T-helper 1 cell (primary cell): ENCODE results near the gene ATXN1.
A peak's percentile ranks its signal among the peaks of the same experiment; 100 is the strongest.

Source experiments
- DNase-seq, 5 donors: peaks; one replicate each; pipeline ENCODE4 v3.0.0-alpha.2; 2012 to 2020

ATXN1 gene

DNA sequence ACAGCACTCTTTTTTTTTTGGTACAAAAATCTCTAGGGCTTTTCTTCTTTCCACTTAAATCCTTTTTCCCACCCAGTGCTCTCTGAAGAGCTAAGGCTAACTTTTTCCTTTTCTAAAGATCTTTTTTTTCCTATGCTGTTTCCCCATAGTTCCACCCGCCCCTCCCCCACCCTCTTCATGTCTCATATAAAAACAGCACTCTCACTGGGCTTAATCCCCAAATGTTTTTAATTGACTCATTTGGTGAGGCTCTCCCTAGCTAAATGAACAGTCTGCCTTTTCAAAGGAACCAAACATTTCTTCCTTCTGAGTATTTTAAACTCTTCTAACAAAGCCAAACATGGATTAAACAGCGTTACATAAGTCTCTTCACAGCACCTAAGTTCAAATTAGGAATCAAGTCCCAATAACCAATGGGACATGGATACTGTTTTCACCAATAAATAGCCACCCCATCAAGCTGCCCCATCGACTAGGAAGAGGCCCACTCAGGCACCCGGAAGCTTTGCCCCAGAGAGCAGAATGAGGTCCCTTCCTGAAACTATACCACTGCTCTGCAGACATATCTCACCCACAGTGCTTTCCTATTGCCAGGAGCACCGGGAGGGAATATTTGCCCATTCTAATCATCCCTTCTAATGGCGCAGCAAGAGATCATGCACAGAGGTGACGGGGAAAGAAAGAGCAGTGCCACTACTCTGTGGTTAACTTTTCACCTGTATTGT lies 63.7 kb downstream of the ATXN1 start:
- DNase-seq: no peak

DNA sequence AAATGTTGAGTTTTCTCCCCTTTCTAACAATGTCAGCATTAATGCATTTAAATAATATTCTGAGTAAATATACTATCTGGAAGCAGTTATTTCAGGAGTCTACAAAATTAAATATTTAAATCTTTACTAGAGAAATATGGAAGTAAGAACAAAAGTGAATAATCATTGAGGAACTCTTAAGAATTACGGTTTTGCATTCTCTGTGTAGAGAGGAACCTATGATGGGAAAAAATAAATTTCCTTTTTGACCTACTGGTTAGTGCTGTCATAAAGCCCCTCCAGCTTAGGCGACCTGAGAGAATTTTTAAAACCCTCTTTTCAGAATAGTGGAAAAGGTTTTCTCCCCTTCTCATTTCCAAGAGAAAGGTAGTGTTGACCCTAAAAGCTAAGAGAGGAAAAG lies 64.8 kb downstream of the ATXN1 start:
- no peak for DNase-seq

DNA sequence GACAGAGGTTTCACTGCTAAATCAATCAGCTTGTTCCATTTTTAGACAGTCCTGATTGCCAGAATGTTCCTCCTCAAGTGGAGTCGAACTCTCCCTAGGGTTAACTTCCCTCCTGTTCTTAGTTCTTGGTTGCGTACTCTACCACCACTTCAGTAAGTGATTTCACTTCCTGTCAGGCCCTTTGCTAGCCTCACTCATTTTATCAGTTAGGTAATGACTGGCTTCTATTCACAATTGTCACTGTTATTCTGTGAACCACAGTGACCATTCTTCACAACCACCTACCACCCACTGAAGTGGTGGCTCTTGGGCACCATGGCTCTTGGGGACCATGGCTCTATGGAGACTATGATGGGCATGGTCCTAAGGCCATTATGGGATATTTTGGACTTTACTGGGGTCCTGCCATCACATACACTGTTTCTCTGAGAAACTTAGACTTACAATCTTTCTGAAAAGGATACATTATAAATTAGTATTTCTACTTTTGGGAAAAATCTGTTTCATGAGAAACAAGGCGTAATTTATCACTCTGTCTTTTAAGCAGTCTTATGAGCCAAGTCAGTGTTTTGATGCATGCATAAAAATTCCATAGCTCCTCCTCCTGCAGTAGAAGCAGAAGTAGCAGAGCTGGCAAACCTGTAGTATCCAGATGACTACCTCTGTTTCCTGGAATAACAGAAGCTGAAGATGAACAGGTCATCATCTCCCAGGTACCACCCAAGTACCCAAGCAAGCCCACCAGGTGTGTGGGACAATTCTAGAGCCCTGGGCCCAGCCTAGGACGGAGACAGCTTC lies 66.3 kb downstream of the ATXN1 start:
- DNase-seq: peak in 1 of 5 donors; percentile 80

DNA sequence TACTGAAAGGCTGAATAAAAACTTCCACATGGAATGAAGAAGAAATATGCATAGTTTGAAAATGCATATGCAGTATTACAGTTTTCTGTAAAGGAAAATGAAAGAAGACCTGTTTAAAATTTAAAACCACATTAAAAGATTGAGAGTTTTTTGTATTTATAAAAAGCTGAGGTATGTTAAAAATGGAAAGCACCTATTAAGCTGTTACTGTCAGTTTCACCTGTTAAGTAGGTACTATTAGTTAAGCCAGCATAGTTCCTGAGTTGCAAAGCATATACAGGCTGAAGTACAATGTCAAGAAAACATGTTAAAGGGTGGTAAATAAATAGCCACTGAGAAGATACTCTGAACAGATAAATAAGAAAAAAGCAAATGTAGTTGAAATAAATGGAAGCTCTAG lies 69.9 kb downstream of the ATXN1 start:
- DNase-seq: no peak

DNA sequence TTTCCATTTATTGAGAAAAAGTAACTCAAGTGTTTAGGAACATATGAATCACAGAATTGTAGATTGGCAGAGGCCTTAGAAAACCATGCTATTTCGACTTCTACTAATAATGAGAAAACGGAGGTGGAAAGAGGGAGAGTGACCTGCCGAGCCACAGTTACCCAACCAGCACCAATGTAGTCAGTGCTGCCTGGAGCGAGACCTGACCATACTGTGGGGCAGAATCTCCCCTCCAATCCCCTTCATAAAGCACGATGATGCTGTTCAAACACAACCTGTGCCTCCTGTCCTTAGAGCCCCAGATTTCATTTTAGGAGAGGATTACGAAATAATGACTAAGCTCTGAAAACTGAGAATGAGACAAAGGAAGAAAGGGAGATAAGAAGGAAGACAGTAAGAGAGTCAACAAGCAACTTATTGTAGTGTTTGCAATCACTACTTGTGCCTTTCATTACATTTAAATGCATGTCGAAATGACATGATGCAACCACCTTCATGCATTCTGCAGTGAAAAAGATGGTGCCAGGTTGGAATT lies 70.6 kb downstream of the ATXN1 start:
- peak in 1 of 5 donors; percentile 52 for DNase-seq

DNA sequence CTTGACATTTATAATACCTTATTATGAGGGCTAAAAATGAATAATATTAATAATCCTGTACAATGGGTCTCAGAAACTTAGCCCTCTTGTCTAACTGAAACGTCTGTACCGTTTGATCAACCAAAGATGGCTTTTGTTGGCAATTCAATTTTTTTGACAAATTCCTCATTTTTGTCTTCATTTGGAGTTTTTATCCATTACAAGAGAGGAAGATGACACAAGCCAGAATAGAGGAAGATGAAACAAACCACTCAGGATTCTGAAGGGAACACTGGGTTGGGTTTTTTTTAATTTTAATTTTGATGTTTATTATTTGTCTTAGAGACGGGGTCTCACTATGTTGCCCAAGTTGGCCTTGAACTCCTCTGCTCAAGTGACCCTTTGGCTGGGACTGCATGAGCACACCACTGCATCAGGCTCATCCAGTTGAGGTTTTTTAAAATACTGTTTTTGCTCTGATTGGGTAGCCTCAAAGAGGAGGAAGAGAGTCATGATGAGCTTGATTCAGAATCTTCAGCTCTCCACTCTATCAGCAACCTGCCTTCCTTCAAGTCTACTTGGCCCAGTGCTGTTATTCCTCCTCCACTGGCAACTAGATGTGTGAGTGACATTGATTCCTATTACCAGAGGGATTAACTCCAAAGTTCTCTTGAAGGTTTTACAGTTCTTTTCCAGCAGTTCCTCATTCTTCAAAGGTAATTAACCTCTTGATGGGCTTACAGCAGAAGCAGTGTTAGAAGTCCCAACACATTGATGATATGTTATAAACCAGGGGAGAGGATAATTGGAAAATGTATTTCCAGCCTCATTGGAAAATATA lies 71.3 kb downstream of the ATXN1 start:
- no peak for DNase-seq

DNA sequence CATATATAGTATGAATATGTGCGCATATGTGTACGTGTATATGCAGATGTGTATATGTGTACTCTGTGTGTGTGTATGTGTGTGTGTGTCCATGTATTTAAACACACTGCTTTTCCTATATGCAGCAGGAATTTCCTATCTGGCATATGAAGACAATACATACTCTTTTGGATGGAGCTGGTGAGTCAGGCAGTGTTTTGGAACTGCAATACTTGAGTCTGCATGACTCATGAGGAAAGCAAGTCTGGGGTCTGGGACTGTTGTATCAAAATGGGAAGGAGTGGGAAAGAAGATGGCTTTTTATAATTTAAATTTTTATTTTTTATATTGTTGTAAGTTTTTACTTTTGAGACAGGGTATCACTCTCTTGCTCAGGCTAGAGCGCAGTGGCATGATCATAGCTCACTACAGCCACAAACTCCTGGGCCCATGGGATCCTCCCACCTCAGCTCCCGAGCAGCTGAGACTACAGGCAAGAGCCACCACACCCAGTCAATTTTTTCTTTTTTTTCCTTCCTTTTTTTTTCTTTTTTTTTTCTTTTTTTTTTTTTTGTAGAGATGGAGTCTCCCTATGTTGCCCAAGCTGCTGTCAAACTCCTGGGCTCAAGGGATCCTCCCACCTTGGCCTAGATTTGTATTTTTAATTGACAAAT lies 72.2 kb downstream of the ATXN1 start:
- no peak for DNase-seq

DNA sequence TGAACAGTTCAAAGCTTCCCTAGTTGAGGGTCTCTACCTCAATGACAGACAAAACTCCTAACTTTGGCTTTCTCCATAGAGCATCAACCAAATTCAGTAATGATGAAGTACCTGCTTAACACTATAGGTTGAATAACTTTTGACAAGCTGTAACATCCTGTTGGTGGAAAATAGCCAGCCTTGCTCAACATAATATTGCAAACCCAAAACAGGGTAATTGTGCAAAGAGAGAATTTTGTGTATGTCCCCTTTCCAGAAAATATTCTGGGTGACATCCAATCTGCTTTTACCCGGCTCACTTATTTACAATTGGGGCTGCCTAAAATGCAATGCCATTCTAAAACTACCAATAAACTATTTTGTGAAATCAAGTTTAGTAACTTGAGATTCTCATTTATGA lies 72.8 kb downstream of the ATXN1 start:
- no peak for DNase-seq

DNA sequence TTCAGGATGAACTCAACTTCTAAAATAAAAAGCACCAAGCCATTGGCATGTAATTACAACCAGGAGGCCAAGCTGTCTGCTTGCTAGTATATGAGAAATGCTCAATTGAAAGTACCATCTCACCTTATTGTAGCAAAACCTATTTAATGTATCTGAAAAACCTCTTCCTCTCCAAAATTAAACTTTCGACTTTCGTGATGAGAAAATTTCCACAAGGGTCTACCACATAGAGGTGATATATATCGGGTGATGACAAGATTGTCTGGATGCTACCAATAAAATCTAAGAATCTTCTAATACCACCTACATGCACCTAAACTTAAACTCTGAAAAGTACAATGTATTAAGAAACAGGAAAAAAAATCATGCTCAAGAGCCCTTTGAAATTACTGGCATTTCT lies 74.2 kb downstream of the ATXN1 start:
- no peak for DNase-seq

DNA sequence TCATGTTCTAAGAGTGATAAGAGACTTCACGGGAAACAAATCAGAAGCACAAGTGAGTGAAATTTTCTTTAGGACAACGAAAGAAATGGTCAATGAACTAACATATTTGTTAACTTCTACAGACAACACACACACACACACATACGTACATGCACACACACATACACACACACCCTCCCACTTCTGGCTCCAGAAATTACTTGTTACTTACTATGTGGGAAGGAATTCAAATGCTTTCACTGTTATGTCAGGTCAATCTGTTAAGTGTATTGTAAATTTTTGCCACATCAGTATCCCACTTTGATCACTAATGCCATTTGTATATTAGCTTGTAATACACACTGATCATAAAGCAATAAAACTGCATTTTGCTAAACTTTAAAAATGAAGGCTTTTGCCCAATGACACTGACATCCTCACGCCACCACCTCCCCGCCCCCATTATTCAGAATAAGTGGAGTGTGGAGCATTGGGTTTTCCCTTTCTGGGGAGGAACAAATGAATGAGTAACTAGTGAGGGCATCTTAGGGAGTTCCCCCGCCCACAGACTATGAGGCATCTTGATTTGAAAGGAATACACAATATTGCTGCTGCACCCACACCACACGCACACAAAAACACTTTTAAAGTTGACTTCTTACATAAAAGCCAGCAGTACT lies 76.2 kb downstream of the ATXN1 start:
- DNase-seq: peak; percentile 17 to 61 (median 28)

DNA sequence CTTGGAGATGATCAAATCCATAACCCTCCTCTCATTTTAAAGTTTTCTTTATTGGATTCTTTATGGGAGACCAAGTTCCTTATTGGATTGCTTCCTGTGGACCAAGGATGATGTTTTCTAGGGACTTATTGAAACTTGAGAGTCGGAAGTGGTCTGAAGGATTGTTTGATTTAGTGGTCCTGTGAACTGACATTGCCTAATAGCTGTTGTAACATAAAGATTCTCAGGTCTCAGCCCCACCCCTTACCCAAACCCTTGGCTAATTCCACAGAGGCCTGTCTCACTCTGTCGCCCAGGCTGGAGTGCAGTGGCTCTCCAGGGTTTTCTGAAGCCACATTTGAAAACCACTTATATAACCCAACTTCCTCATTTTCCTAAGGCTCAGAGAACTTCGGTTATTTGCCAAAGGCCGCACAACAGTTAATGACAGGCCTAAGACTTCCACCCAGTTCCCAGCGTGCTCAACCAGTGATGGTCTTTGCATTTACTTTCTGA lies 77.0 kb downstream of the ATXN1 start:
- DNase-seq: no peak

DNA sequence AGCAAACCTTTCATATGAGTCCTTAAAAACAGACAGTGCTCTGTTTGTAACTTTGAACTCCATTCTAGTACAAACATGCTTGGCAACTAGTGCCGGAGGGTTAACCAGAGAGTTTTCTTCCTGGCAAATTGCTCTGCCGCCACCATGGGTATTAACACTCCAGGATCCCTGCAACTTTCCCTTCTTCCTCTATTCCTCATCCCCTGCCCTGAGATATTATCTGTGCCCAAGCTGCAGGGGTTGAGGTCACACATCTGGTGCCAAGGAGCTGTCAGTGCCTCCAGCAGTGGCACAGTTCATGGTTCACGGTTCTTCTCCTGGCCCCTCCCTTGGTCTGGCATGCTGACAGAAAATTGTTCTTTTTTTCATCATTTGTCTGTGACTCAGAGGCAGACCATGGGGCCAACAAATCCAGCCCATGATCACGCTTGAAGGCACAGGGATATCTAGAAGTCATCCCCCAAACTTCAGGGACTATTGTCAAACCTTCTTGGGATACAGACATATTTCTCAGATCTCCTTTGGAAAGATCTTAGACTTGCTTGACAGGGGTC lies 77.5 kb downstream of the ATXN1 start:
- DNase-seq: no peak

DNA sequence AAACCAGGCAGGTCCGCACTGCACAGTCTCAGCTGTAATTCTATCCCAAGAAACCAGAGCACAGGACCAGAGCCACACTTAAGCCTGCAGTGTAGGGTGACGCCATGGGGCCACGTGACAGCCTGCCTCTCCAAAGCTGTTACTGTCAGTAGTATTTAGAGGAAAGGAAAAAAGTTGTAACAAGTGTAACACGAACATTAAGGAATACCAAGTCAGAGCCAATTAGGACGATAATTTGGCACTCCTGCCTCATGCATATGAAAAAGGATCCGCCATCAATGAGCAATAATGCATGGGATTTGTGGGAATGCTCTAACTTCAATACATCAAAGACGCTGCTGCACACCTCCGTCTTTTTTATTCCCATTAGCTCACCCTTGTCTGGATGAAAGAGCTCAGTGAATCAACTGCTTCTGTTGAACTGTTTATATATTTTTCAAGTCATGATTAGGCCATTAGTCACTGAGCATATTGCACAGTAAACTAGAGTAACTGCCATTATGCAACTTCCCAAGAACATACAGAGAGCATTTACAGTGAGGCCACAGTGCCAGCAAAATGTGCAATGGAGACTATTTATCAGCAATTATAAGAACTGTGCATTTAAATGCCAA lies 79.9 kb downstream of the ATXN1 start:
- no peak for DNase-seq

DNA sequence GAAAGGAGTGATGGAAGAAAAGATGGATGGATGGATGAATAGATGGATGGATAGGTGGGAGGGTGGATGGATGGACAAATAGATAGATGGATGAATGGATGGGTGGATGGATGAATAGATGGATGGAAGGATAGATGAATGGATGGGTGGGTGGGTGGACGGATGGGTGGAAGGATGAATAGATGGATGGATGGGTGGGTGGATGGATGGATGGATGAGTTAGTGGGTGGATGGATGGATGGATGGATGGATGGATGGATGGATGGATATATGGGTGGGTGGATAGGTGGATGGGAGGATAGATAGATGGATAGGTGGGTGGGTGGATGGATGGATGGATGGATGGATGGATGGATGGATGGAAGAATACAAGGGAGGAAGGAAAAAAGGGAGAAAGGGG lies 82.2 kb downstream of the ATXN1 start:
- DNase-seq: no peak

DNA sequence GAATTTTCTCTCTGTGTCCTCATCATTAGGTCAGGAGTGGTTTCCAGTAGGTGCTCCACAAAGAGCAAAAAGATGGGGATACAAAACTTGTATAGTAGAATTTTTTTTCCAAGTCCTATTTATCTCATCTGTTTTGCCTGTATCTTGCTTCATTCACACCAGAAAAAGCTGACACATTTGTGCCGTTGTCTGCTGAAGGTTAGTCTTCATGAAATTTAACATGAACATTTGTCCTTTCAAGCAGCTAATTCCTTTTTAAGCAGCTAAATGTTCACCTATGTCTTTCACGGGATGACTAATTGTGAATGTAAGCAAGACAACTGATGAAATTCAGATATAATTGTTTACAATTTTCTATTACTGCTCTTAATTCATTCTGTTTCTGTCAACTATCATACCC lies 83.8 kb downstream of the ATXN1 start:
- no peak for DNase-seq

DNA sequence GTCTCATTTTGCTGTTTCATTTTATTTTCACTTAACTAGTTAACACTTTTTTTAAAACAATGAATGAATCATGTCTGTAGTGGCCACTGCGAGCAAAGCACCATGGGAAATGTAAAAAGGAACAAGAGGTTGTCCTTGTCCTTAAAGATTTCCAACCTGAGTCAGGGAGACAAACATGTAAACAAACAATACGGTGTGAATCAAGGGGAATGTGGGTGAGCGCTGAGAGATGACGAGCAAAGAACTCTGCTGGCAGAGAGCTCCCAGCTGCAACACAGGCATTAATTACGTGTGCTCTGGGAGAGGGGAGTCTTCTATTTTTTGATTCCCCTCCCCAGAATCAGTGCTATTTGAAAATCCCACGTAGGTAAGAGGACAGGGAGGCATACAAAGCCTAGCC lies 84.3 kb downstream of the ATXN1 start:
- no peak for DNase-seq

DNA sequence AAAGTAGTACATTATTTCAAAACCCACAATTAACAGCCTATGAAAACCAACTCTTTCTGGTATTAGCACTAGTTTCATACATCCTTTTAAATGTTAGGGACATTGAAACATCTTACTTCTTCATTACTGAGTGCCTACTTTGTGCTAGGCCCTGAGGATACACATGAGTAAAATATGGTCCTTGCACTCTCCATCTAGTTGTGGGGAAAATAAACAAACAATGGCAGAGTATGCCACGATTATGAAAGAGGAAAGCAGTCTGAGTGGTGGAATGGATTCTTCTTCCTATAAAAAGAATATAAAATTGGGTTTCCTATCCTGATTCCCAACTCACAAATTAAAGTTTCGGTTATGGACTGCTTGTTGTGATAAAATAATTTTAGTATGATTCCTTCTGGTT lies 84.9 kb downstream of the ATXN1 start:
- DNase-seq: no peak

DNA sequence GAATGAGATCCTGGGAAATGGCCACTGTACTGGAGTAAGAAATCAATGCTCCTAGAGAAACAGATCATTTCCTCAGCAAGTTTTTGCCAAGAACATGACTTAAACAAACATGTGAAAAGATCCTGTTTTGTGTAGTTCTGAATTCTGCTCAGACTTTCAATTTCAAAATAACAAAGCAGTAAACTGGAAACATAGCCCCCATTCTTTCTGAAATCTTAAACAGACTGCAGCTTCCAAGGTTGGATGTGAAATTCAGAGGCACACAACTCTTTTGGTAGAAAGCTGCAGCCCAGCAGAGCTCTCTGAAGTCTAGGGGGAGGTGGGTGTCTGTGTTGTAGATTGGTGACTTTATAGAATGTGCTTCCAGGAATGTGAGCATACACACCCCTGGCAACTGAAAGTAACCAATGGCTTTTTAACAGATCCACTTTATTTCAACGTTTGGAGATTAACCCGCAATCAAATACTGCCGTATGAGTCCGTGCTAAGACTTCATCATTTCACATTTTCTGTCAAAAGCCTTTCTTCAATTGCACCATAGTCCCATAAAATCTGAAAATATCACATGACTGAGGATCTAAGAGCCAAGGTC lies 86.4 kb downstream of the ATXN1 start:
- DNase-seq: no peak

DNA sequence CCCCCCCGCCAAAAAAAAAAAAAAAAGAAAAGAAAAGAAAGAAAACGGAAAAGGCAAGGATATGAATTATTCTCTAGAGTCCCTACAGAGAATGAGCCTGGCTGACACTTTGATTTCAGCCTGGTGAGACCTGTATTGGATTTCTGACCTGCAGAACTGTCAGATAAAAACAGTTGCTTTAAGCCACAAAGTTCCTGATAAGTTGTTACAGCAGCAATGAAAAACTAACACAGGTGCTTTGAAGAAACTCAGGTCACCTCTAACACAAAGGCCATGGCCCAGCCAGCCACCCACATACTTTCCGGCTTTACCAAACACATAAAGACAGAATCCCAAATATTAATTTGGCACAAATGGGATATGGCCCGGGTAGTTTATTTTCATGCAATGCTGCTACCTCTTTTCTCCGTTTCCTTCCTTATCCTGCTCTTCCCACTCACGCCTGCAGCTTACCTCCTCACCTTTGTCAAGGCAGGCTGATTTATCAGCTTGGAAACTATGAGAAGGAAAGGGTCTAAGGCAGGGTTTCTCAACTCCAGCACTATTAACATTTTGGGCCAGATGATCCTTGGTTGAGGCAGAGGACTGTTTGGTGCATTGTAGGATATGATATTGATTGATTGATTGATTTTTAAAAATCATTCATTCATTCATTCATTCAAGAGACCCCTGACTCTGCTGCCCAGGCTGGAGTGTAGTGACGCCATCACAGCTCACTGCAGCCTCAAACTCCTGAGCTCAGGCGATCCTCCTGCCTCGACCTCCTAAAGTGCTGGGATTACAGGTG lies 88.1 kb downstream of the ATXN1 start:
- DNase-seq: no peak
